HCT116 (cell line): ENCODE results near the gene TPRG1L. TPM values are rescaled to one million over a fixed set of nuclear protein-coding genes. Genes with fewer than 3 reads are reported as not detected.

Experiments used
- ATAC-seq: fragments of 200-7000 bp; cut with Tn5 transposase; 2 replicates; pipeline ENCODE4 v1.9.1; 2020; ENCODE audit warnings: mild to moderate bottlenecking, moderate library complexity
- BruUV-seq: library from RNA; stranded (reverse); fragments of 400-500 nt; replicated peaks from 2 replicates; lab custom pipeline; 2021; lab: Mats Ljungman, UMichigan
- CTCF ChIA-PET: fragments of 300-600 bp; sonication (Branson Sonifier 250); formaldehyde crosslinking; loops from one replicate; lab custom pipeline; 2021; ENCODE audit warnings: antibody characterized with exemption; lab: Charles Lee
- POLR2A ChIA-PET: fragments of 300-600, 350-600 bp; sonication (Branson Sonifier 250); formaldehyde crosslinking; loops from one replicate; lab custom pipeline; 2021; ENCODE audit warnings: antibody characterized with exemption; lab: Charles Lee
- RAD21 ChIA-PET, 2 experiments: fragments of 300-600 bp; sonication (Branson Sonifier 250); formaldehyde crosslinking; loops; one replicate each; lab custom pipeline; 2023; ENCODE audit warnings: low total read pairs in 2 of 2; ENCODE audit not compliant: uncharacterized antibody in 2 of 2, unreplicated experiment in 2 of 2, low non-redundant PET in 1 of 2; lab: Charles Lee
- DNase-seq: peaks from one replicate; pipeline ENCODE4 v3.0.0-alpha.2; 2010; ENCODE audit warnings: low read depth, low spot score
- H2AFZ ChIP-seq: fragments of 200-600 bp; shearing (Covaris generic), sonication (generic); 2 replicates; pipeline ENCODE4 v1.6.1; 2017; ENCODE audit warnings: low read depth, mixed run types, mixed read lengths, antibody characterized with exemption, low read length; ENCODE audit not compliant: poor library complexity, severe bottlenecking
- H3K27ac ChIP-seq: 2 replicates; pipeline ENCODE4 v1.5.1; 2012; ENCODE audit warnings: low read depth, low read length
- H3K27me3 ChIP-seq: fragments of 200-600 bp; sonication (generic); 2 replicates; pipeline ENCODE4 v1.6.1; 2016; ENCODE audit warnings: mixed run types, low read length, mixed read lengths; ENCODE audit not compliant: insufficient read depth
- H3K36me3 ChIP-seq, 2 experiments: fragments of 200-500 bp in 1 of 2; fragments of 200-600 bp in 1 of 2; sonication (Bioruptor generic) in 1 of 2; sonication (generic) in 1 of 2; 2 replicates each; pipeline versions ENCODE4 v1.5.1 to v1.6.1; 2014 to 2016; ENCODE audit warnings: low read length in 2 of 2, inconsistent platforms in 1 of 2, mixed read lengths in 1 of 2, mixed run types in 1 of 2; ENCODE audit not compliant: insufficient read depth in 2 of 2, control insufficient read depth in 1 of 2
- H3K4me1 ChIP-seq, 2 experiments: fragments of 200-600 bp in 1 of 2; sonication (generic) in 1 of 2; 2 replicates each; pipeline versions ENCODE4 v1.5.1 to v1.6.1; 2012 to 2017; ENCODE audit warnings: low read length in 2 of 2, inconsistent platforms in 1 of 2, mild to moderate bottlenecking in 1 of 2, mixed read lengths in 1 of 2, mixed run types in 1 of 2, moderate library complexity in 1 of 2; ENCODE audit not compliant: insufficient read depth in 2 of 2, control insufficient read depth in 1 of 2
- H3K4me2 ChIP-seq: fragments of 200-600 bp; sonication (generic); 2 replicates; pipeline ENCODE4 v1.6.1; 2017; ENCODE audit warnings: mixed run types, low read length, mixed read lengths
- H3K4me3 ChIP-seq, 2 experiments: fragments of 200-600 bp in 1 of 2; sonication (generic) in 1 of 2; replicated peaks in 1 of 2; 2 replicates each; pipeline ENCODE4 v1.5.1; 2011 to 2016; ENCODE audit warnings: low read length in 2 of 2, control low read depth in 1 of 2, low read depth in 1 of 2, mild to moderate bottlenecking in 1 of 2, mixed read lengths in 1 of 2, mixed run types in 1 of 2
- H3K79me2 ChIP-seq: fragments of 200-600 bp; sonication (generic); 2 replicates; pipeline ENCODE4 v1.6.1; 2017; ENCODE audit warnings: mild to moderate bottlenecking, mixed run types, low read length, moderate library complexity, mixed read lengths; ENCODE audit not compliant: insufficient read depth
- H3K9ac ChIP-seq: fragments of 200-600 bp; sonication (generic); 2 replicates; pipeline ENCODE4 v1.6.1; 2016; ENCODE audit warnings: low read length, mixed read lengths
- H3K9me2 ChIP-seq: fragments of 200-600 bp; sonication (generic), shearing (Covaris generic); 2 replicates; pipeline ENCODE4 v1.6.1; 2017; ENCODE audit warnings: mixed run types, mild to moderate bottlenecking, moderate library complexity; ENCODE audit not compliant: insufficient read depth
- H3K9me3 ChIP-seq, 2 experiments: fragments of 200-500 bp in 1 of 2; fragments of 200-600 bp in 1 of 2; sonication (Bioruptor generic) in 1 of 2; sonication (generic) in 1 of 2; 2 replicates each; pipeline ENCODE4 v1.6.1; 2014 to 2017; ENCODE audit warnings: low read length in 2 of 2, mixed read lengths in 2 of 2, inconsistent platforms in 1 of 2, low read depth in 1 of 2, mild to moderate bottlenecking in 1 of 2, mixed run types in 1 of 2, moderate library complexity in 1 of 2; ENCODE audit not compliant: control insufficient read depth in 1 of 2, insufficient read depth in 1 of 2
- H4K20me1 ChIP-seq: fragments of 200-600 bp; sonication (generic), shearing (Covaris generic); 2 replicates; pipeline ENCODE4 v1.6.1; 2017; ENCODE audit warnings: mixed run types, mild to moderate bottlenecking, moderate library complexity; ENCODE audit not compliant: insufficient read depth
- ATF3 ChIP-seq: IDR thresholded peaks from 2 replicates; pipeline ENCODE4 v1.6.1; 2012
- CBX3 ChIP-seq: IDR thresholded peaks from 2 replicates; pipeline ENCODE4 v1.6.1; 2012; ENCODE audit warnings: low read depth
- CEBPB ChIP-seq: IDR thresholded peaks from 2 replicates; pipeline ENCODE4 v1.6.1; 2012; ENCODE audit warnings: low read depth
- CTCF ChIP-seq, 3 experiments: fragments of 200-600 bp in 1 of 3; sonication (generic) in 1 of 3; IDR thresholded peaks in 2 of 3; conservative IDR thresholded peaks in 1 of 3; 2 replicates each; pipeline ENCODE4 v1.5.1; 2012 to 2017; ENCODE audit warnings: low read depth in 2 of 3, low read length in 2 of 3, antibody characterized with exemption in 1 of 3, borderline replicate concordance in 1 of 3, control low read depth in 1 of 3, mild to moderate bottlenecking in 1 of 3, mixed read lengths in 1 of 3, mixed run types in 1 of 3, moderate library complexity in 1 of 3; ENCODE audit not compliant: insufficient read depth in 1 of 3
- EGR1 ChIP-seq: IDR thresholded peaks from 2 replicates; pipeline ENCODE4 v1.6.1; 2012; ENCODE audit warnings: low read depth
- EZH2 ChIP-seq: fragments of 200-600 bp; sonication (generic); IDR thresholded peaks from 2 replicates; pipeline ENCODE4 v1.6.1; 2017; ENCODE audit warnings: antibody characterized with exemption, mixed run types
- EZH2phosphoT487 ChIP-seq: fragments of 200-600 bp; IDR thresholded peaks from 2 replicates; pipeline ENCODE4 v1.6.1; 2018; ENCODE audit warnings: antibody characterized with exemption, borderline replicate concordance
- FOSL1 ChIP-seq: IDR thresholded peaks from 2 replicates; pipeline ENCODE4 v1.6.1; 2012; ENCODE audit warnings: low read depth
- JUND ChIP-seq: IDR thresholded peaks from 2 replicates; pipeline ENCODE4 v1.6.1; 2012
- MAX ChIP-seq: IDR thresholded peaks from 2 replicates; pipeline ENCODE4 v1.6.1; 2012
- POLR2A ChIP-seq: IDR thresholded peaks from 2 replicates; pipeline ENCODE4 v1.7.0; 2011; ENCODE audit warnings: borderline replicate concordance; ENCODE audit not compliant: insufficient read depth, insufficient read length; ENCODE audit errors: extremely low read depth
- POLR2AphosphoS5 ChIP-seq: IDR thresholded peaks from 2 replicates; pipeline ENCODE4 v1.6.1; 2011; ENCODE audit warnings: mild to moderate bottlenecking, low read depth, low read length, moderate library complexity
- RAD21 ChIP-seq: IDR thresholded peaks from 2 replicates; pipeline ENCODE4 v1.6.1; 2012; ENCODE audit warnings: low read depth, mild to moderate bottlenecking
- REST ChIP-seq: IDR thresholded peaks from 2 replicates; pipeline ENCODE4 v1.6.1; 2012; ENCODE audit warnings: low read depth
- SIN3A ChIP-seq: IDR thresholded peaks from 2 replicates; pipeline ENCODE4 v1.6.1; 2012; ENCODE audit warnings: low read depth
- SP1 ChIP-seq: IDR thresholded peaks from 2 replicates; pipeline ENCODE4 v1.6.1; 2012; ENCODE audit warnings: low read depth
- SRF ChIP-seq: IDR thresholded peaks from 2 replicates; pipeline ENCODE4 v1.6.1; 2012; ENCODE audit warnings: low read depth
- TCF7L2 ChIP-seq: IDR thresholded peaks from 2 replicates; pipeline ENCODE4 v1.7.0; 2011; ENCODE audit warnings: borderline replicate concordance, inconsistent platforms; ENCODE audit not compliant: insufficient read depth, insufficient read length; ENCODE audit errors: extremely low read depth
- ZBTB33 ChIP-seq: IDR thresholded peaks from 2 replicates; pipeline ENCODE4 v1.6.1; 2011; ENCODE audit warnings: mild to moderate bottlenecking, low read length, moderate library complexity; ENCODE audit not compliant: insufficient replicate concordance; ENCODE audit errors: extremely low read depth
- ZNF274 ChIP-seq: fragments of 200-500 bp; sonication (Bioruptor generic); IDR thresholded peaks from 2 replicates; pipeline ENCODE4 v1.6.1; 2014; ENCODE audit warnings: mild to moderate bottlenecking, low read depth, low read length, inconsistent platforms
- intact Hi-C: fragments of 100-400 bp; cut with micrococcal nuclease; formaldehyde crosslinking; loops from 2 replicates; pipeline ENCODE4 v1.10.0; 2022
- total RNA-seq: library from RNA; stranded (reverse); gene quantifications from one replicate; pipeline ENCODE4 v1.2.1, GENCODE V29; 2021; ENCODE audit not compliant: unreplicated experiment

Gene TPRG1L
- total RNA-seq, 1 experiment from 2014 or later: 25.6 TPM

GRCh38 chr1:3668148-3668547 lies 43.3 kb downstream of the TPRG1L start:
- H4K20me1 ChIP-seq: no peaks in the 10 kb centered on the region
- H3K79me2 ChIP-seq: peaks cover 60% of the 10 kb centered on the region; the same call in 1 of the 2 replicates
- H3K4me3 ChIP-seq: no peak overlapping the region
- no peaks in the 10 kb centered on the region for H3K9me3 ChIP-seq
- no peak overlapping the region for H2AFZ ChIP-seq
- peak overlapping the region; percentile 63 for H3K4me2 ChIP-seq
- H3K27me3 ChIP-seq: no peaks in the 10 kb centered on the region
- ChIA-PET POLR2A (no interaction called here), CTCF (no interaction called here), RAD21 (no interaction called here)
- TF ChIP-seq SP1 (no peak), CBX3 (no peak), ZNF274 (no peak), ZBTB33 (no peak), POLR2AphosphoS5 (no peak), POLR2A (no peak), TCF7L2 (no peak), EZH2 (no peak), JUND (no peak), SIN3A (no peak), EGR1 (no peak), EZH2phosphoT487 (no peak), MAX (no peak), RAD21 (no peak), CEBPB (no peak), CTCF (IDR thresholded peaks at IDR 0.05 in 2 of 3, conservative IDR thresholded peaks at IDR 0.05 in 1 of 3; ENCODE audit: borderline replicate concordance in 1 of 3, insufficient read depth in 1 of 3, low read depth in 2 of 3, low read length in 2 of 3) (no peak), REST (no peak), FOSL1 (no peak), SRF (no peak), ATF3 (no peak)
- no peak overlapping the region for H3K27ac ChIP-seq
- no peak overlapping the region for H3K9ac ChIP-seq
- no peaks in the 10 kb centered on the region for H3K36me3 ChIP-seq
- no peaks in the 10 kb centered on the region for H3K9me2 ChIP-seq
- H3K4me1 ChIP-seq: peaks cover 24 to 52% of the 10 kb centered on the region in 2 experiments
- no peak for DNase-seq
- no TSS peak for BruUV-seq
- no peak for ATAC-seq
- intact Hi-C loops: loop anchor here (5.0 kb wide), 1 partner anchor 234 kb away; the partner anchor contains the start of gene C1orf174
